IPS-18c (cell line): ENCODE results near the gene CHRD.

Source experiments
- H3K4me3 ChIP-seq: 2 replicates; pipeline ENCODE4 v1.7.0; 2013; ENCODE audit warnings: low read depth, mild to moderate bottlenecking, low read length, moderate library complexity; ENCODE audit not compliant: insufficient read depth
- H3K9me3 ChIP-seq: one replicate; pipeline ENCODE4 v1.6.1; 2013; ENCODE audit warnings: mild to moderate bottlenecking, low read length, moderate library complexity; ENCODE audit not compliant: control insufficient read depth, insufficient read depth

CHRD gene

DNA sequence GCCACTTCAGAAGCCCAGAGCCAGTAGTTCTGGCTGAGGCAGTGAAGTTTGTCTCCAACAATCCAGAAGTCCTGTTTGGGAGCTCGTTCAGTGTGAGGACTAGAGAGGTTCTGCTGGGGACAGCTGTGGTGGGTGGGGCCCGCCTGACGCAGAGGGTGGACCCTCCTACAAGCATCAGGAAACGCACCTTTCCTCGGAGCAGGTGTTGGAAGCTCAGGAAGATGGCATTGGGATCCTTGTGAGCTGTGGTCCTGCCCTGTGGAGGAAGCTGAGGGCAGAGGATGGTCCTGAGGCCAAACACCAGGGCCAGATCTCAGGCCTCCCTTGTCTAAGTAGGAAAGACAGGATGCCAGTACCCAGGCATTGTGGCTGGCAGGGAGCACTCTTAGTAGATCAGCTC, 6.9 kb upstream of the CHRD start:
- no peak overlapping the region for H3K4me3 ChIP-seq

DNA sequence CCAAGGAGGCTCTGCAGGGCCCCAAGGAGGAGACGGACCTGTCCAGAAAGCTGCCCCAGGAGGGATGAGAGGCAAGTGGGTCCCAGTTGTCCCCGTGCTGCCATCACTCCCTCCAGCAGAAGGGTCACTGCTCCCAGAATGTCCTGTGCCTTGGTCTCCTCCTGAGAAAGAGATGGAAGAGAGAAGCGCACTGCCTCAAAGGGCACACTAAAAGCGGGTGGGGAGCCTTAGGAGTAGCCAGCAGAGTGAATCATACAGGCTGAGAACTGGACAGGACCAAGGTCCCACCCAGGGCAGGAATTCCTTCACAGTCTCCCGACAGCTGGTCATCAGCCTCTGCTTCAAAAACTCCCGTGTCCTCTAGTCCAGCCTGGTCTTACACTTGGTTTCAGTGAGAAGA, 6.4 kb upstream of the CHRD start:
- no peaks in the 10 kb centered on the region for H3K9me3 ChIP-seq
- H3K4me3 ChIP-seq = no peak overlapping the region

More for the DNA sequence above, 6.9 kb upstream of the CHRD start:
- no peaks in the 10 kb centered on the region for H3K9me3 ChIP-seq

DNA sequence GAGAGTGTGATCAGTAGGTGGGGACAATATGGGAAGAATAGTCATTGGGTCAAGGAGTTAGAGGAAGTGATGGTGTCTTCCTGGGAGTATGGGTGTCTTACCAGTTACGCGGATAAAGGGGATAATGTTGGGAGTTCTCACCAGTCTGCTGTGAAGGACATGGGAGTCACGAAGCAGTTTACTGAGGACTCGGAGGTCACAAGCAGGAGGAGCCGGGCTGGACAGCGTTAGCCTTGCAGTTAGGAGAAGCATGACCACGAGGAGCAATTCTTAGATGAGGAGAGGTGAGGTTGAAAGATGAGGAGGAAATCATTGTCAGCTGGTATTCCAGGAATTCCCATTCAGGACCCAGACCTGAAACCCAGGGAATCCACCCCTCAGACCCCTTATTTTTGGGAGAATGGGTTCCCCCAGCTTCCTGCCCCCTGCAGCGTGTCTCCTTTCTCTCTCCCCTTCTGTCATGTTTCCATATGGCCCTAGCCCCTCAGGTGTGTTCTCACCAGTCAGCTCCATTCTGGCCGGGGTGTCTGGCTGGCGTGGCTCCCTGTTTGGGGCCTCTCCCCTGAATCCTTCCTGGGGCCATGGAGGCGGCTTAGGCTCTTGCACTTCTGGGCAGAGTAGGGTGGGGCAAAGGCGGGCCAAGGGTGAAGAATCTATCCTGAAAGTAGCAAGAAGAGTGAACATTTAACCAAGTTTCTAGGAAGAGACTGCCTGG, 4.0 kb upstream of the CHRD start:
- Histone ChIP-seq H3K9me3 (no peaks in the 10 kb centered on the region), H3K4me3 (no peak overlapping the region)

DNA sequence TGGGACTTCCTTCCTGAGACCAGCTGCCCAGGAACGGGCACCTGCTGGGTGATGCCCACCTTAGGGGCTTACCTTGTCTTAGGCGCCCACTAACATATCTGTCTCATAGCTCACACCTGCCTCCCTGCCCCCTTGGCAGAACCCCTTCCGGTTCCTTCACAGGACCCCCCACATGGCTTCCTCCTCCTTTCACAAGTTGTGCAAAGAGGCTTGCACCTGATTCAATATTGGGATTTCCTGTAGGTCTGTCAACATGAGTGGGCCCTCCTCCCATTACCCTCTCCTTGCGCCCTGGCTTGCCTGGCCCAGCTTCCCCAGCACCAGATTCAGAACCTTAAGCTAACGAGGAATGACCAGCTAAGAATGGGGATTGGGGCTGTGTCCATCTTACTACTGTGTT, 2.5 kb upstream of the CHRD start:
- Histone ChIP-seq H3K9me3 (no peaks in the 10 kb centered on the region), H3K4me3 (peak overlapping the region; percentile 26)

DNA sequence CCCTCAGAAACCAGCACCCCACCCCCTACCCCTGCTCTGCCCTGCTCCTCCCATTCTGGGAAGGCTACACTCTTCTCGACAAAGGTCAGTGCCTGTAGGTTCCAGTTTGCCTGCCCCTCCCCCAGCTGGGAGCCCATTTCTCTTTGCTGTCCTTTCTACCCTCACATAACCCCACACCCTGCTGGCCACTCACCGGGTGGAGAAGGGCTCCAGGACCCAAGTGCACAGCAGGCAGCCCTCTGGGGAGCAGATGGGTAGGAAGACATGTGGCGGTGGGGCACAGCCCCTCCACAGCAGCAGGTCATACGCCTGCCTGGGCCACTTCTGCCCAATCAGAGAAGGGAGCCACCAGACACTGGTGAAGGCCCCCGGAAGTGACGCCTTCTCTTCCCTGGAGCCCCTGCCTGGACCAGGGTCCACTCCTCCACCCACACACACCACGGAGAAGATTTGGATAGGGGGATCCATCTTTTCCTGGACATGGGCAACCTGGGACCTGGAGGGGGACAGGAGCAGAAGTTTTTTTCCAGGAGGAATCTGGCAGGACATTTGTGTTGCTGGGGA, 1.9 kb upstream of the CHRD start, which contains the start of gene THPO:
Gene THPO (minus strand): TSS at position 326 of the 564 bp plus-strand sequence. CDS start 1,948 bp downstream, outside the sequence.
- H3K4me3 ChIP-seq = peak within 1 kb of the TSS; percentile 26
- no peaks in the 10 kb centered on the region for H3K9me3 ChIP-seq

DNA sequence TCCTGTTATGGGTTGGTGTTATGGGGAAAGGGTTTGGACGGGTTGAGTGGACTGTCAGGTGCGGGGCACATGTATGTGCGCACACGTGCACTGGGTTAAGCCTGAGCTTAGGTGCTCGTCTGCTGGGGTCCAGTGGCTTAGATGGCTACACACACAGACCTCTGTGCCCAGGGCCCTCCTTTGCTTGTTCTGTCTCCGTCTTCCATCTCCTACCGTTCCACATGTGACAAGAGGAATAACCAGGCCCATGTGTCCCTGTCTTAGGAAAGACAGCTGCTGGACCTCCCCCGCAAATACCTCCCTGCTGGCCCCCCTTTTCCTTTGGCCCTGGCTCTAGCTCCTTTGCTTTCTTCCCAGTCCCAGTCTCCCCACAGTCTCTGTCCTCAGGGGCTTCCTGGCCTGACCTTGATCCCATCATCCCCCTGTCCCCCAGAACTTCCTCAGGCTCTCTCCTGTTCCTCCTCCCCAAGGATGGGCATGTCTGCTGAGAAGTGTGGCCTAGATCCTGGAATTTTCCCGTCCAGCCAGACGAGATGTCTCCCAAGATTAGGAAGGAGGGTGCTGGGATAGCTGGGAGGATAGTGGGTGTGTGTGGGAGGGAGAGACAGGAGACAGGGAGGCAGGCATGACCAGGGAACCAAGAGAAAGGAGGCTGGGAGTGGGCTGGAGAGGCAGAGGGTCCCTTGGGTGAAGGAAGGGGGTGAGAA, 1.1 kb upstream of the CHRD start:
- H3K4me3 ChIP-seq = no peak overlapping the region
- H3K9me3 ChIP-seq = no peaks in the 10 kb centered on the region

DNA sequence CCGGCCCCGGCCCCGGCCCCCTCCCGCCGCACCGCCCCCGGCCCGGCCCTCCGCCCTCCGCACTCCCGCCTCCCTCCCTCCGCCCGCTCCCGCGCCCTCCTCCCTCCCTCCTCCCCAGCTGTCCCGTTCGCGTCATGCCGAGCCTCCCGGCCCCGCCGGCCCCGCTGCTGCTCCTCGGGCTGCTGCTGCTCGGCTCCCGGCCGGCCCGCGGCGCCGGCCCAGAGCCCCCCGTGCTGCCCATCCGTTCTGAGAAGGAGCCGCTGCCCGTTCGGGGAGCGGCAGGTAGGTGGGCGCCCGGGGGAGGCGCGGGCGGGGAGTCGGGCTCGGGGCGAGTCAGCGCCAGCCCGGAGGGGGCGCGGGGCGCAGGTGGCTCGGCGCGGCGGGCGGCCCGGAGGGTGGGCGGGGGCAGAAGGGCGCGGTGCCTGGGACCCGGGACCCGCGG, 352 bp downstream of the CHRD start:
- Histone ChIP-seq H3K4me3 (peak overlapping the region; percentile 60), H3K9me3 (no peaks in the 10 kb centered on the region)

DNA sequence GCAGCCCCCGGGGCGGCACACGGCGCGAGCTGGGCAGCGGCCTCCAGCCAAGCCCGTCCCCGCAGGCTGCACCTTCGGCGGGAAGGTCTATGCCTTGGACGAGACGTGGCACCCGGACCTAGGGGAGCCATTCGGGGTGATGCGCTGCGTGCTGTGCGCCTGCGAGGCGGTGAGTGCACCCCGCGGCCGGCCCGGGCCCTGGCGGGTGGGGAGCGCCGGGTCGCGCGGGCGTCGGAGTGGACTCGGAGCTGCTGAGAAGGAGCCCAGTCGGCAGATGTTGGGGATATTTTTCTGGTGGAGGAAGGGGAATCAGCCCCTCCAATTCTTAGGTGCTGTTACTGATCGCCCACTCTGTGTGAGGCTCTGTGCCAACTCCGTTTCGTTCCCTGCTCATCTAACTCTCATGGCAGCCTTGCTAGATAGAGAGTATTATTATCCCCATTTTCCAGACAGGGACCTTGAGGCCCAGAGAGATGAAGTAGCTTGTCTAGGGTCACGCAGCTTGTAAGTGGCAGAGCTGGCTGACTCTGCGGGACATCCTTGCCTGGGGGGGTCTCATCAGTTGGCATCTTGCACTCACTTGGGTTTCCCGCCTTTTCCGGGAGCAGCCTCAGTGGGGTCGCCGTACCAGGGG, 890 bp downstream of the CHRD start:
- Histone ChIP-seq H3K9me3 (no peaks in the 10 kb centered on the region), H3K4me3 (peak overlapping the region; percentile 60)

DNA sequence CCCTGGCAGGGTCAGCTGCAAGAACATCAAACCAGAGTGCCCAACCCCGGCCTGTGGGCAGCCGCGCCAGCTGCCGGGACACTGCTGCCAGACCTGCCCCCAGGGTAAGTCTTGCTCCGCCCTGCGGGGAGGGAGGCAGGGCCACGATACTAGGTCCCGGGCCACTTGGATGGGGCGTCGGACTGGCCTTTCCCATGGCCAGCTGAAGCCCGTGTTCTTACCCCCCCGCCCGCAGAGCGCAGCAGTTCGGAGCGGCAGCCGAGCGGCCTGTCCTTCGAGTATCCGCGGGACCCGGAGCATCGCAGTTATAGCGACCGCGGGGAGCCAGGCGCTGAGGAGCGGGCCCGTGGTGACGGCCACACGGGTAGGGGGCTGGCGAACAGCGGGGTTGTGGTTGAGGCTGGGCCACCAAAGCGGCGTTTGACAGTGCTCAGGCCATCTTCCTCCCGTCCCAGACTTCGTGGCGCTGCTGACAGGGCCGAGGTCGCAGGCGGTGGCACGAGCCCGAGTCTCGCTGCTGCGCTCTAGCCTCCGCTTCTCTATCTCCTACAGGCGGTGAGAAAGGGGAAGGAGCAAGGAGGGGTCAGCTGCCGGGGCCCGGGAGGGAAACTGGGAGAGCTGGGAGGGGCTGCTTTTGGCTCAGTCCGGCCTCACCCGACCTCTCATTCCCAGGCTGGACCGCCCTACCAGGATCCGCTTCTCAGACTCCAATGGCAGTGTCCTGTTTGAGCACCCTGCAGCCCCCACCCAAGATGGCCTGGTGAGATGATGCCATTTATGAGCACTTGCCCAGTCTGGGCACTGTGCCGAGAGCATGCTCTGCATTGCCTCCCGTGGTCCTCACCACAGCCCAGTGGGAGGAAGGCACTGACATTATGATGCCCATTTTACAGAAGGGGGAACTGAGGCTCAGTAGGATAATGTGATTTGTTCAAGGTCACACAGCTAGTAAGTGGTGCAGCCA, 1.7 kb downstream of the CHRD start:
- H3K9me3 ChIP-seq = no peaks in the 10 kb centered on the region
- H3K4me3 ChIP-seq = peak overlapping the region; percentile 60

DNA sequence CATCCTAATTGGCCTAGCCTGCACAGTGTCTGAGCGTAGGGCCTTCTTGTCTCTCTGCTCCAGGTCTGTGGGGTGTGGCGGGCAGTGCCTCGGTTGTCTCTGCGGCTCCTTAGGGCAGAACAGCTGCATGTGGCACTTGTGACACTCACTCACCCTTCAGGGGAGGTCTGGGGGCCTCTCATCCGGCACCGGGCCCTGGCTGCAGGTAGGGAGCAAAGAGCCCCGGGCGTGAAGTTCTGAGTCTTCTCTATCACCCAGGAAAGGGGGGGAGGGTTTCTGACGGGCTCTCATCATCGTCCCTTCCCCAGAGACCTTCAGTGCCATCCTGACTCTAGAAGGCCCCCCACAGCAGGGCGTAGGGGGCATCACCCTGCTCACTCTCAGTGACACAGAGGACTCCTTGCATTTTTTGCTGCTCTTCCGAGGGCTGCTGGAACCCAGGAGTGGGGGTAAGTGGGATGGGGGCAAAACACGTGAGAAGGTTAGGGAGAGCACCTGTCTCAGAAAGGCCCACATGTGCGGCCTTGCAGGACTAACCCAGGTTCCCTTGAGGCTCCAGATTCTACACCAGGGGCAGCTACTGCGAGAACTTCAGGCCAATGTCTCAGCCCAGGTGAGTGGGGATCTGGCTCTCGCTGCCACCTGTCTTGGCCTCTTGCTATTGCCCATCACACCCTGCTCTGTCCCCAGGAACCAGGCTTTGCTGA, 2.6 kb downstream of the CHRD start:
- Histone ChIP-seq H3K4me3 (no peak overlapping the region), H3K9me3 (no peaks in the 10 kb centered on the region)

DNA sequence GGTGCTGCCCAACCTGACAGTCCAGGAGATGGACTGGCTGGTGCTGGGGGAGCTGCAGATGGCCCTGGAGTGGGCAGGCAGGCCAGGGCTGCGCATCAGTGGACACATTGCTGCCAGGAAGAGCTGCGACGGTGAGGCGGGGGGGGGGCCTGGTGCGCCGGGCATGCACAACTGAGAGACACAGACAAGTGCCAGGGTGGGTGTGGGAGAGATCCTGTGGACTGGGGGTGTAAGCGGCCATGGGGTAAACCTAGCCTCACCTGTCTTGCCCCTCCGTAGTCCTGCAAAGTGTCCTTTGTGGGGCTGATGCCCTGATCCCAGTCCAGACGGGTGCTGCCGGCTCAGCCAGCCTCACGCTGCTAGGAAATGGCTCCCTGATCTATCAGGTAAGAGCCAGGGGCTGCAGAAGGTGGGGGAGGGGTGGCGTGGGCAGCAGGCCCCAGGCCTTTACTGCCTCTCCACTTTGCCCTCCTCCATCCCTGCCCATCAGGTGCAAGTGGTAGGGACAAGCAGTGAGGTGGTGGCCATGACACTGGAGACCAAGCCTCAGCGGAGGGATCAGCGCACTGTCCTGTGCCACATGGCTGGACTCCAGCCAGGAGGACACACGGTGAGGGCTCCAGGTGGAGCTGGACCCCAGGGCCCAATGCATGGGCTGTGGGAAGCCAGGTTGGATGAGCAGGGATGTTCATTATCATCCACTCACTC, 3.3 kb downstream of the CHRD start:
- no peaks in the 10 kb centered on the region for H3K9me3 ChIP-seq
- no peak overlapping the region for H3K4me3 ChIP-seq

DNA sequence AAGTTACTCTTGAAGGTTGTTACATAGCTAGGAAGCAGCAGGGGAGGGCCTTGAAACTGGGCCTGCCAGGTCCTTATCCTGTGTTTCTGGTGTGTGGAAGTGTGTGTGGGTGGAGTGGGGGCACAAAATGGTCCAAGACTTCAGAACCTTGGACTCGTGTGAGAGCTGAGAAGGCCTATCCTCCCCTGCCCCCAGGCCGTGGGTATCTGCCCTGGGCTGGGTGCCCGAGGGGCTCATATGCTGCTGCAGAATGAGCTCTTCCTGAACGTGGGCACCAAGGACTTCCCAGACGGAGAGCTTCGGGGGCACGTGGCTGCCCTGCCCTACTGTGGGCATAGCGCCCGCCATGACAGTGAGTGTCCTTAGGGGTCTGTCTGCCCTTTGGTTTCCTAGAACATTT, 4.5 kb downstream of the CHRD start:
- Histone ChIP-seq H3K9me3 (no peaks in the 10 kb centered on the region), H3K4me3 (no peak overlapping the region)

DNA sequence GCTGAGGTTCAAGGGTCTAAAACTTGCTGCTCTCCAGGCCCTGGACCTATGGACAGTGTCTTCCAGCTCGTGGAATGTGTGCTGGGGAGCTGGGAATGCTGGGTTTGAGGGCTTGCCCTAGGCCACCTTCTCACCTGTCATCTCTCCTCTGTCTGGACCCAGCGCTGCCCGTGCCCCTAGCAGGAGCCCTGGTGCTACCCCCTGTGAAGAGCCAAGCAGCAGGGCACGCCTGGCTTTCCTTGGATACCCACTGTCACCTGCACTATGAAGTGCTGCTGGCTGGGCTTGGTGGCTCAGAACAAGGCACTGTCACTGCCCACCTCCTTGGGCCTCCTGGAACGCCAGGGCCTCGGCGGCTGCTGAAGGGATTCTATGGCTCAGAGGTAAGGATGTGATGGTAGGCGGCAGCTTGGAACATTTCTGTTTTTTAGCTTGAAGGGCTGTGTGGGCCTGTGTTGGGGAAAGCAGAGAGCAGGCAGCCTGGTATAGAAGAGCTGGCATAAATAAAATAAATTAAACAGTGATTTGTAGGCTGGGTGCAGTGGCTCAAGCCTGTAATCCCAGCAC, 5.1 kb downstream of the CHRD start:
- Histone ChIP-seq H3K4me3 (no peak overlapping the region), H3K9me3 (no peaks in the 10 kb centered on the region)

DNA sequence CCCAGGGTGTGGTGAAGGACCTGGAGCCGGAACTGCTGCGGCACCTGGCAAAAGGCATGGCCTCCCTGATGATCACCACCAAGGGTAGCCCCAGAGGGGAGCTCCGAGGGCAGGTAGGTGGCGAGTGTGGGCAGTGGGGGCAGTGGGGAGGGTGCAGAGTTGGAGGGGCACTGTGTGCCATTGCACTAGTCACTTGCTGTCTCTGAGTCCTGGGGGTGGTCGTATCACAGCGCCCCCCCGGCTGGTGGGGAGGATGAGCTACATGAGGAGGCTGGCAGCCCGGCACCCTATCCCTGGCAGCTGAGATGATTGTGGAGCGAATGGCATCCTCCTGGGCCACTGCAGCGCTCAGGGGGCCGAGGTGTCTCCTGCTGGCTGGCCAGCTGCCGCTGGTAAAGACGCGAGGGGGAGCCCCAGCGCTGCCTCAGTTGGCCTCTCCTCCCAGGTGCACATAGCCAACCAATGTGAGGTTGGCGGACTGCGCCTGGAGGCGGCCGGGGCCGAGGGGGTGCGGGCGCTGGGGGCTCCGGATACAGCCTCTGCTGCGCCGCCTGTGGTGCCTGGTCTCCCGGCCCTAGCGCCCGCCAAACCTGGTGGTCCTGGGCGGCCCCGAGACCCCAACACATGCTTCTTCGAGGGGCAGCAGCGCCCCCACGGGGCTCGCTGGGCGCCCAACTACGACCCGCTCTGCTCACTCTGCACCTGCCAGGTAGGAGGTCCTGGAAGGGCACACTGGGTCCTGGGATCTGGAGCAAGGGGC, 6.4 kb downstream of the CHRD start:
- H3K4me3 ChIP-seq = no peak overlapping the region
- no peaks in the 10 kb centered on the region for H3K9me3 ChIP-seq

DNA sequence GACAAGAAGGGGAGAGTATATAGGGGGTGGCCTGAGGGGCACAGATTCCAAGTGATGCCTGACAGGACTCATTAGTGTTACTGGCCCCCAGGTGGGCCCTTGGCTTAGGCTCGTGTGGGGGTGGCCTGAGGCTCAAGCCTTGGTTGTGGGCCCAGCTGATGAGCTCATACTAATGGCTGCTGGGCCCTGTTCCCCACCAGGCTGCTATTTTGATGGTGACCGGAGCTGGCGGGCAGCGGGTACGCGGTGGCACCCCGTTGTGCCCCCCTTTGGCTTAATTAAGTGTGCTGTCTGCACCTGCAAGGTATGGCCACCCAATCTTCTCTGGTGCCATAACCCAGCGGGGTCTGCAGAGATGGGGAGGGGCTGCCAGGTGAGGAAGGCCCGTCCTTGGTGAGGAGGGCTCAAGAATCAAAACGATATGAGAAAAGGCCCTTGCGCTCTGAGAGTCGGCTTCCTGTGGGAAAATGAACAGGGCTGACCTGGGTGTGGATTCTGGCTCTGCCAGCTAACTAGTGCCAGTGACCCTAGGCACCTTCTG, 7.4 kb downstream of the CHRD start:
- no peak overlapping the region for H3K4me3 ChIP-seq
- H3K9me3 ChIP-seq = no peaks in the 10 kb centered on the region
